Measurements from ENCODE around the gene TH.

DNA sequence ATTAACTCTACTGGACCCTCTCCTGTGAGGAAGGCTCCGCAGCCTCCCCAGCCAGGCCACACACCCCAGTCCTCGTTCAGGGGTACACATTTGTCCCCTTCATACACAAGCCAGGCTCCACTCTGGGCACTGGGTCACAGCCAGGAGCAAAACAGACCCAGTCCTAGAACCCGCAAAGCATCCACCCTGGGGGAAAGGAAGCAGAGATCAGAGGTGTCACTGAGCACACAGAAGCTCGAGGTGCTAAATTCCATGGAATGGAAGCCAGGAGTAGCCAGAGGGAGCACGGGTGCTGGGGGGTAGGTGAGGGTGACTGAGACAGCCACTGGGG, 43.6 kb upstream of the TH start:
- TF ChIP-seq SUZ12 (IDR thresholded peaks at IDR 0.05; ENCODE audit: extremely low read depth, insufficient read depth, insufficient read length) (no peak), ZNF274 (IDR thresholded peaks at IDR 0.05; ENCODE audit: low read depth, low read length) (no peak)
